H1 (cell line): ENCODE measurements around the gene KCTD8.

Source experiments
- CHD2 ChIP-seq: IDR thresholded peaks from 2 replicates; pipeline ENCODE4 v1.6.1; 2012; ENCODE audit warnings: low read length, improper control_type of control experiment
- EGR1 ChIP-seq: IDR thresholded peaks from 2 replicates; pipeline ENCODE4 v1.6.1; 2011; ENCODE audit warnings: low read depth, low read length, borderline replicate concordance
- EP300 ChIP-seq, 2 experiments: IDR thresholded peaks; 1 replicate in 1 of 2; 2 replicates in 1 of 2; pipeline ENCODE4 v1.6.1; 2011 to 2012; ENCODE audit warnings: low read depth in 2 of 2, low read length in 2 of 2, mild to moderate bottlenecking in 2 of 2, borderline replicate concordance in 1 of 2, inconsistent platforms in 1 of 2, moderate library complexity in 1 of 2
- EZH2 ChIP-seq: fragments of 200-600 bp; sonication (generic); IDR thresholded peaks from 2 replicates; pipeline ENCODE4 v1.7.1; 2012; ENCODE audit warnings: low read depth, mild to moderate bottlenecking, moderate library complexity, low read length, inconsistent platforms; ENCODE audit not compliant: severe bottlenecking
- GTF2F1 ChIP-seq: IDR thresholded peaks from 2 replicates; pipeline ENCODE4 v1.6.1; 2012; ENCODE audit warnings: low read depth, low read length, improper control_type of control experiment, borderline replicate concordance
- JUND ChIP-seq: IDR thresholded peaks from 2 replicates; pipeline ENCODE4 v1.6.1; 2011; ENCODE audit warnings: mild to moderate bottlenecking, improper control_type of control experiment, low read length
- POLR2A ChIP-seq, 2 experiments: IDR thresholded peaks; 1 replicate in 1 of 2; 2 replicates in 1 of 2; pipeline ENCODE4 v1.6.1; 2011; ENCODE audit warnings: low read depth in 2 of 2, low read length in 2 of 2, mild to moderate bottlenecking in 2 of 2; ENCODE audit errors: control extremely low read depth in 1 of 2
- POLR2AphosphoS5 ChIP-seq: IDR thresholded peaks from 2 replicates; pipeline ENCODE4 v1.6.1; 2011; ENCODE audit warnings: low read depth, low read length
- SIN3A ChIP-seq, 2 experiments: IDR thresholded peaks in 1 of 2; conservative IDR thresholded peaks in 1 of 2; 2 replicates each; pipeline ENCODE4 v1.6.1; 2011 to 2012; ENCODE audit warnings: low read length in 2 of 2, improper control_type of control experiment in 1 of 2, low read depth in 1 of 2, mild to moderate bottlenecking in 1 of 2
- TF ChIP-seq, protein P1 (sequence below), 3 experiments: IDR thresholded peaks; 1 replicate in 2 of 3; 2 replicates in 1 of 3; pipeline versions ENCODE4 v1.5.1 to v1.6.1; 2011; ENCODE audit warnings: low read length in 3 of 3, mild to moderate bottlenecking in 3 of 3, inconsistent platforms in 2 of 3, low read depth in 1 of 3, moderate library complexity in 1 of 3; ENCODE audit not compliant: insufficient read depth in 1 of 3; ENCODE audit errors: control extremely low read depth in 1 of 3
- TF ChIP-seq, protein P2 (sequence below): IDR thresholded peaks from 2 replicates; pipeline ENCODE4 v1.6.1; 2012; ENCODE audit warnings: inconsistent platforms

DNA sequence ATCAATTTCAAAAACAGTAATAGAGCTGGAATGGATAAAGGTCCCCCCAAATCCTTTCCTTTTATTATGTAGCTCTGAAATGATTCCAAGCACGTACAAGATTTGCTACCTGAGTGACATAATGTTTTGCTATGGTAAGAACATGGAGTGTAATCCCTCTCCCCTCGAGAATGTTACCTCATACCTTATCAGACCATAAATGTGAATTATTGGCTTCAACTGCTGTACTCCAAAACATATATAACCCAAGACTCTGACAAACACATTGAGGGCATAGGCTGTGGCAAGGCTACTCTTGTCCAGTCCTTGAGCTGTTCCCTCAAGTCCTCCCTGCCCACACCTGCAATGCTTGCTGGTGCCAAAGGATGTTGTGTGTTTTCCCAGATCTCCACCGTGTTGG is 286.9 kb downstream of the KCTD8 start:
- TF ChIP-seq POLR2AphosphoS5 (no peak), EZH2 (no peak), POLR2A (IDR thresholded peaks at IDR 0.05; ENCODE audit: control extremely low read depth in 1 of 2, low read depth in 2 of 2, low read length in 2 of 2) (no peak), EP300 (IDR thresholded peaks at IDR 0.05; ENCODE audit: borderline replicate concordance in 1 of 2, low read depth in 2 of 2, low read length in 2 of 2) (no peak), GTF2F1 (no peak), CHD2 (no peak), JUND (no peak), EGR1 (no peak), SIN3A (conservative IDR thresholded peaks at IDR 0.05 in 1 of 2, IDR thresholded peaks at IDR 0.05 in 1 of 2; ENCODE audit: low read depth in 1 of 2, low read length in 2 of 2) (no peak)
- TF ChIP-seq, protein P1, sequence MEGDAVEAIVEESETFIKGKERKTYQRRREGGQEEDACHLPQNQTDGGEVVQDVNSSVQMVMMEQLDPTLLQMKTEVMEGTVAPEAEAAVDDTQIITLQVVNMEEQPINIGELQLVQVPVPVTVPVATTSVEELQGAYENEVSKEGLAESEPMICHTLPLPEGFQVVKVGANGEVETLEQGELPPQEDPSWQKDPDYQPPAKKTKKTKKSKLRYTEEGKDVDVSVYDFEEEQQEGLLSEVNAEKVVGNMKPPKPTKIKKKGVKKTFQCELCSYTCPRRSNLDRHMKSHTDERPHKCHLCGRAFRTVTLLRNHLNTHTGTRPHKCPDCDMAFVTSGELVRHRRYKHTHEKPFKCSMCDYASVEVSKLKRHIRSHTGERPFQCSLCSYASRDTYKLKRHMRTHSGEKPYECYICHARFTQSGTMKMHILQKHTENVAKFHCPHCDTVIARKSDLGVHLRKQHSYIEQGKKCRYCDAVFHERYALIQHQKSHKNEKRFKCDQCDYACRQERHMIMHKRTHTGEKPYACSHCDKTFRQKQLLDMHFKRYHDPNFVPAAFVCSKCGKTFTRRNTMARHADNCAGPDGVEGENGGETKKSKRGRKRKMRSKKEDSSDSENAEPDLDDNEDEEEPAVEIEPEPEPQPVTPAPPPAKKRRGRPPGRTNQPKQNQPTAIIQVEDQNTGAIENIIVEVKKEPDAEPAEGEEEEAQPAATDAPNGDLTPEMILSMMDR (IDR thresholded peaks at IDR 0.05; ENCODE audit: control extremely low read depth in 1 of 3, insufficient read depth in 1 of 3, low read depth in 1 of 3, low read length in 3 of 3): no peak
- TF ChIP-seq, protein P2, sequence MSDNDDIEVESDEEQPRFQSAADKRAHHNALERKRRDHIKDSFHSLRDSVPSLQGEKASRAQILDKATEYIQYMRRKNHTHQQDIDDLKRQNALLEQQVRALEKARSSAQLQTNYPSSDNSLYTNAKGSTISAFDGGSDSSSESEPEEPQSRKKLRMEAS: no peak
